ENCODE measurements around the gene TFG. TPM values are rescaled to one million over a fixed set of nuclear protein-coding genes. Genes with fewer than 3 reads are reported as not detected.

TFG gene
- total and polyA plus RNA-seq, 8 donors = 28.5 to 49.5 (median 38.6) TPM

GRCh38 chr3:100681496-100681895 is 27.8 kb upstream of the TFG start:
- no peak for TF ChIP-seq CTCF (IDR thresholded peaks at IDR 0.05)
- H3K27me3 ChIP-seq = no peaks in the 10 kb centered on the region
- no peak overlapping the region for H3K27ac ChIP-seq
- ATAC-seq = no peak
- no peak overlapping the region for H3K4me3 ChIP-seq
- WGBS, 2 donors = 81 to 88% methylated on average over 1 of the region's 1 CpG
- no peaks in the 10 kb centered on the region for H3K36me3 ChIP-seq
- no peak for FAIRE-seq
- intact Hi-C loops (cut with DNase I) = no loop called here
- H3K9me3 ChIP-seq = no peaks in the 10 kb centered on the region
- no peaks in the 10 kb centered on the region for H3K4me1 ChIP-seq
- no peak for DNase-seq

GRCh38 chr3:100682056-100682853 is 27.0 kb upstream of the TFG start:
- intact Hi-C loops (cut with DNase I) = no loop called here
- Histone ChIP-seq H3K27ac (no peak overlapping the region), H3K9me3 (no peaks in the 10 kb centered on the region), H3K4me3 (no peak overlapping the region), H3K4me1 (no peaks in the 10 kb centered on the region), H3K27me3 (no peaks in the 10 kb centered on the region), H3K36me3 (no peaks in the 10 kb centered on the region)
- DNase-seq = peak in 2 of 6 donors; percentile 23 to 55
- WGBS, 2 donors = 66 to 73% methylated on average over 39 to 41 of the region's 41 CpGs
- peak in 2 of 4 donors; percentile 22 to 27 for ATAC-seq
- TF ChIP-seq CTCF (IDR thresholded peaks at IDR 0.05) = no peak
- FAIRE-seq = no peak

- intact Hi-C loops (cut with DNase I) = no loop called here
- H3K36me3 ChIP-seq = no peaks in the 10 kb centered on the region
- no peak for ATAC-seq
- WGBS, 2 donors = 74 to 84% methylated on average over 18 of the region's 18 CpGs
- no peaks in the 10 kb centered on the region for H3K4me1 ChIP-seq
- H3K4me3 ChIP-seq = no peak overlapping the region
- H3K27ac ChIP-seq = no peak overlapping the region
- no peak for FAIRE-seq
- no peaks in the 10 kb centered on the region for H3K9me3 ChIP-seq
- TF ChIP-seq CTCF (IDR thresholded peaks at IDR 0.05) = no peak
- DNase-seq = no peak
- no peaks in the 10 kb centered on the region for H3K27me3 ChIP-seq
Observed at GRCh38 chr3:100682854-100683760, 26.2 kb upstream of the TFG start.

GRCh38 chr3:100693225-100693624 is 16.1 kb upstream of the TFG start:
- intact Hi-C loops (cut with DNase I) = no loop called here
- no peaks in the 10 kb centered on the region for H3K27me3 ChIP-seq
- no peaks in the 10 kb centered on the region for H3K36me3 ChIP-seq
- no peak overlapping the region for H3K4me3 ChIP-seq
- ATAC-seq = no peak
- TF ChIP-seq CTCF (IDR thresholded peaks at IDR 0.05) = no peak
- no peaks in the 10 kb centered on the region for H3K4me1 ChIP-seq
- no peak for DNase-seq
- H3K9me3 ChIP-seq = no peaks in the 10 kb centered on the region
- no peak overlapping the region for H3K27ac ChIP-seq
- FAIRE-seq = no peak
